Parathyroid adenoma (tissue), 2 donors: ENCODE data around the gene FOSL2.

Experiments
- H2AFZ ChIP-seq: fragments of 300-600 bp; sonication (generic); one replicate; pipeline ENCODE4 v1.7.0; 2017; ENCODE audit warnings: antibody characterized with exemption, mild to moderate bottlenecking
- H3K27ac ChIP-seq: fragments of 300-600 bp; sonication (generic); one replicate; pipeline ENCODE4 v1.7.0; 2017
- H3K27me3 ChIP-seq: fragments of 300-600 bp; sonication (generic); one replicate; pipeline ENCODE4 v1.7.0; 2017; ENCODE audit warnings: low read length; ENCODE audit not compliant: control insufficient read depth, insufficient read depth
- H3K36me3 ChIP-seq: fragments of 300-600 bp; sonication (generic); one replicate; pipeline ENCODE4 v1.7.0; 2017; ENCODE audit warnings: low read length; ENCODE audit not compliant: control insufficient read depth, insufficient read depth
- H3K4me1 ChIP-seq: fragments of 300-600 bp; sonication (generic); one replicate; pipeline ENCODE4 v1.7.0; 2017; ENCODE audit warnings: control low read depth
- H3K4me2 ChIP-seq: fragments of 300-600 bp; sonication (generic); one replicate; pipeline ENCODE4 v1.7.0; 2017; ENCODE audit warnings: low read length
- H3K4me3 ChIP-seq: fragments of 300-600 bp; sonication (generic); one replicate; pipeline ENCODE4 v1.7.0; 2017; ENCODE audit warnings: low read depth, low read length
- H3K79me2 ChIP-seq: fragments of 300-600 bp; sonication (generic); one replicate; pipeline ENCODE4 v1.7.0; 2017; ENCODE audit warnings: control low read depth
- H3K9ac ChIP-seq: fragments of 300-600 bp; sonication (generic); one replicate; pipeline ENCODE4 v1.7.0; 2017; ENCODE audit warnings: mild to moderate bottlenecking
- H3K9me3 ChIP-seq: fragments of 300-600 bp; sonication (generic); one replicate; pipeline ENCODE4 v1.7.0; 2017; ENCODE audit warnings: low read length; ENCODE audit not compliant: control insufficient read depth
- TF ChIP-seq, protein P1 (sequence below): fragments of 300-600 bp; sonication (generic); IDR thresholded peaks from one replicate; pipeline ENCODE4 v1.7.0; 2017; ENCODE audit warnings: antibody characterized with exemption, mild to moderate bottlenecking
- donor health status: primary hyperparathyroidism.

FOSL2 gene

DNA sequence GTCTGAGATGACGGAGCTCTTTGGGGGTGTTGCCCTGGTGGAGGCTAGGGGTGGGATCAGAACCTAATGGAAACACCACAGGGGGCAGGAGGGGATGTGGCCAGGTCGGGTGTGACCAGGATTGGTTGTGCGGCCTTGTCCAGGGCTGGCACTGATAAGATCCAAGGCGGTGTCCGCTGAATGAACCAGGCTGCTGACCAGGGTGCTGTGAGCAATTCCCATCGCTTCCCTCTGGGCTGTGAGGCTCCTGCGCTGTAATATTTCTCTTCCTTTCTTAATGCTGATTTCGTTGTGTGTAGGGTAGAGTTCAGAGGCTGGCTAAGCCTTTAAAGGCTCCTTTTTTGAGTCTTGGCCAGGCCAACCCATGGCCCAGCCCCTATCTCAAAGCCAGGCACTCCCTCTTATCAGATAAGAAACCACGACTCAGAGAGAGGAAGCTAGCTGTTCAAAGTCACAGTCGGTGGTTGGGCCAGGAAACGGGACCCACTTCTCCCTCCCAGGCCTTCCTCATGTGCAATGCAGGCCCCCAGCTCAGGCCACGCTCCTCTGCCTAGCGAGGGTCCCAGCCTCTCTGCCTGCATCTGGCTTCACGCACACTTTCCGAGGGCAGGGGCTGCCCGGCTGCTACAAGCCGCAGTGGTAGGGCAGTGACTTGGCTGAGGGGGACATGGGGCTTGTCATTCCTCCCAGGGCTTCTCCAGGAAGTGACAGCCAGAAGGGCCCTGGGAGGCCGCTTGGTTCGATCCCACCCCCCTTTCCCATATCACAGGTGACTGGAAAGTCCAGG, 26.0 kb upstream of the FOSL2 start:
- Histone ChIP-seq H2AFZ (peak overlapping the region; percentile 66), H3K4me1 (peaks cover 10% of the 10 kb centered on the region), H3K9me3 (no peaks in the 10 kb centered on the region), H3K27me3 (no peaks in the 10 kb centered on the region), H3K36me3 (no peaks in the 10 kb centered on the region), H3K9ac (no peak overlapping the region), H3K4me3 (no peak overlapping the region), H3K4me2 (no peak overlapping the region), H3K27ac (no peak overlapping the region), H3K79me2 (no peaks in the 10 kb centered on the region)
- TF ChIP-seq, protein P1, sequence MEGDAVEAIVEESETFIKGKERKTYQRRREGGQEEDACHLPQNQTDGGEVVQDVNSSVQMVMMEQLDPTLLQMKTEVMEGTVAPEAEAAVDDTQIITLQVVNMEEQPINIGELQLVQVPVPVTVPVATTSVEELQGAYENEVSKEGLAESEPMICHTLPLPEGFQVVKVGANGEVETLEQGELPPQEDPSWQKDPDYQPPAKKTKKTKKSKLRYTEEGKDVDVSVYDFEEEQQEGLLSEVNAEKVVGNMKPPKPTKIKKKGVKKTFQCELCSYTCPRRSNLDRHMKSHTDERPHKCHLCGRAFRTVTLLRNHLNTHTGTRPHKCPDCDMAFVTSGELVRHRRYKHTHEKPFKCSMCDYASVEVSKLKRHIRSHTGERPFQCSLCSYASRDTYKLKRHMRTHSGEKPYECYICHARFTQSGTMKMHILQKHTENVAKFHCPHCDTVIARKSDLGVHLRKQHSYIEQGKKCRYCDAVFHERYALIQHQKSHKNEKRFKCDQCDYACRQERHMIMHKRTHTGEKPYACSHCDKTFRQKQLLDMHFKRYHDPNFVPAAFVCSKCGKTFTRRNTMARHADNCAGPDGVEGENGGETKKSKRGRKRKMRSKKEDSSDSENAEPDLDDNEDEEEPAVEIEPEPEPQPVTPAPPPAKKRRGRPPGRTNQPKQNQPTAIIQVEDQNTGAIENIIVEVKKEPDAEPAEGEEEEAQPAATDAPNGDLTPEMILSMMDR, result no peak

DNA sequence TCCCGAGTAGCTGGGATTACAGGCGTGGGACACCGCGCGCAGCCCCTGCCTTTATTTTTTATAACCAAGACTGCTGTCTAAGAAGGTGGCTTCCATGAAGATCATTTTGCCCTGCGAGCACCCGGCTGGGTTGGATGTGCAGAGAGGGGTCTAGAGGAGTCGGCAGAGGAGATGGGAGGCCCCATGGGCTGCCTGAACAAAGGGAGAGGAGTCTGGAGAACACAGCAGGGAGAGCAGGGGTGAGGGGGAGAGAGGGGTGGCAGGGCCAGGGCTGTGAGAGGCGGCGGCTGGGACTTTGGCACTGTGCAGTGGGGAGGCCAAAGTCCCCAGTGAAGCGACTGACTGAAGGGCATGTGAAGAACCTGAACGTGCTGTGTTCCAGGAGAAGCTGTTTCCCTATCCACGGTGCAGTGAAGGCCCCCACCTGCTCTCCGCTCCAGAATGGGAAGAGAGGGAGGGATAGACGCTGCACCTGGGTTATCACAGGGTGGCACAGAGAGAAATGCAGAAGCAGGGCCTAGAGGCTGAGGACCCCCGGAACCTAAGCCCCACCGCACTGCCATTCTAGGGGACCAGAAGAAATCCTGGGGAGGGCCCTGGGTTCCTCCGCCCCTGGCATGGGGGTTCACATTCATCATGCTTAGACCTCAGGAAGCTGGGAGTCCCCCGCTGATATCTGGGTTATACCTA, 24.8 kb upstream of the FOSL2 start:
- H3K4me2 ChIP-seq, result no peak overlapping the region
- no peaks in the 10 kb centered on the region for H3K36me3 ChIP-seq
- H3K9ac ChIP-seq, result no peak overlapping the region
- no peak overlapping the region for H2AFZ ChIP-seq
- no peaks in the 10 kb centered on the region for H3K79me2 ChIP-seq
- peaks cover 10% of the 10 kb centered on the region for H3K4me1 ChIP-seq
- TF ChIP-seq, protein P1, result no peak
- H3K27me3 ChIP-seq, result no peaks in the 10 kb centered on the region
- H3K4me3 ChIP-seq, result no peak overlapping the region
- H3K9me3 ChIP-seq, result no peaks in the 10 kb centered on the region
- H3K27ac ChIP-seq, result no peak overlapping the region

DNA sequence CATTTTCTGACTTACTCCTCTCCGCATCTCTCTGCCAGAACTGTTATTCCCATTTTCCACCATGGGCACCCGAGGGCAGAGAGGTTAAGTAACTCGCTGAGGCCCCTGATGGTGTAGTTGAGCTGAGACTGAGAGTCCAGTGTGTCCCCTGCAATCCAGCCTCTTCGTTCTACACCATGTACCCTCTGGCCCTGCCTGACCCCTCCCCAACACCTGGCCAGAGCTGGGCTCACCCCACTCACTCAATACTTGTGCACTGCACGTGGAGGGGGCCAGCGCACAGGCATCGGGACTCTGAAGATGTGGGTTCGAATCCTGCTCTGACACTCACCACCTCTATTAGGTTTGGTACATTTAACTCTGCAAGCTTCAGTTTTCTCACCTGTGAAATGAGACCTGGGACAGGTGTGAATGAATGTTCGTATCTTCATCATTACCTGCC, 24.3 kb upstream of the FOSL2 start:
- peaks cover 10% of the 10 kb centered on the region for H3K4me1 ChIP-seq
- no peak overlapping the region for H3K4me2 ChIP-seq
- H3K36me3 ChIP-seq, result no peaks in the 10 kb centered on the region
- H3K9ac ChIP-seq, result no peak overlapping the region
- TF ChIP-seq, protein P1, result no peak
- H2AFZ ChIP-seq, result no peak overlapping the region
- H3K79me2 ChIP-seq, result no peaks in the 10 kb centered on the region
- H3K27me3 ChIP-seq, result no peaks in the 10 kb centered on the region
- no peaks in the 10 kb centered on the region for H3K9me3 ChIP-seq
- H3K27ac ChIP-seq, result no peak overlapping the region
- no peak overlapping the region for H3K4me3 ChIP-seq

DNA sequence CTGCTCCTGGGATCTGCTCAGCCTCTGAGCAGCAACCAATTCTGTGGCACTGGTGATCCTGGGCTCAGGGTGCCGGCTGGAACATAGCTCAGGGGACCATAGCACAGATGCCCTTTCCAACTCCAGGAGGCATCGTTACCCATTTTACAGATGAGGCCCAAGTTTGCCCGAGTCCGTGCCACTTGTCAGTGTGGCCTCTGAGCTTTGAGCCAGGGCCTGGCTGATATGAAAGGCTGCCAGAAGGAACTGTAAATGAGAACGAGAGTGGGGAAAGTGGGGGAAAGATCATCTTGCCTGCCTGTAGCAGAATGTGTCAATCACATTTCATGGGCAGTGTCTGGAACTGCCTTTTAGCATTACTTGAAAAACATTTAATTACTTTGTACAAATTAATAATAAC, 23.3 kb upstream of the FOSL2 start:
- H3K36me3 ChIP-seq, result no peaks in the 10 kb centered on the region
- peaks cover 10% of the 10 kb centered on the region for H3K4me1 ChIP-seq
- H3K4me2 ChIP-seq, result no peak overlapping the region
- TF ChIP-seq, protein P1, result no peak
- no peak overlapping the region for H3K27ac ChIP-seq
- H3K9me3 ChIP-seq, result no peaks in the 10 kb centered on the region
- H3K4me3 ChIP-seq, result no peak overlapping the region
- no peaks in the 10 kb centered on the region for H3K79me2 ChIP-seq
- no peak overlapping the region for H2AFZ ChIP-seq
- no peaks in the 10 kb centered on the region for H3K27me3 ChIP-seq
- no peak overlapping the region for H3K9ac ChIP-seq
